HG03575 (cell line): Measurements from ENCODE around the gene BAD.

Experiments used
- ATAC-seq: cut with Tn5 transposase; IDR thresholded peaks from one replicate; pipeline ENCODE4 v1.9.1; 2021; ENCODE audit not compliant: unreplicated experiment, insufficient number of reproducible peaks, low FRiP score; ENCODE audit errors: extremely low read depth

BAD gene

DNA sequence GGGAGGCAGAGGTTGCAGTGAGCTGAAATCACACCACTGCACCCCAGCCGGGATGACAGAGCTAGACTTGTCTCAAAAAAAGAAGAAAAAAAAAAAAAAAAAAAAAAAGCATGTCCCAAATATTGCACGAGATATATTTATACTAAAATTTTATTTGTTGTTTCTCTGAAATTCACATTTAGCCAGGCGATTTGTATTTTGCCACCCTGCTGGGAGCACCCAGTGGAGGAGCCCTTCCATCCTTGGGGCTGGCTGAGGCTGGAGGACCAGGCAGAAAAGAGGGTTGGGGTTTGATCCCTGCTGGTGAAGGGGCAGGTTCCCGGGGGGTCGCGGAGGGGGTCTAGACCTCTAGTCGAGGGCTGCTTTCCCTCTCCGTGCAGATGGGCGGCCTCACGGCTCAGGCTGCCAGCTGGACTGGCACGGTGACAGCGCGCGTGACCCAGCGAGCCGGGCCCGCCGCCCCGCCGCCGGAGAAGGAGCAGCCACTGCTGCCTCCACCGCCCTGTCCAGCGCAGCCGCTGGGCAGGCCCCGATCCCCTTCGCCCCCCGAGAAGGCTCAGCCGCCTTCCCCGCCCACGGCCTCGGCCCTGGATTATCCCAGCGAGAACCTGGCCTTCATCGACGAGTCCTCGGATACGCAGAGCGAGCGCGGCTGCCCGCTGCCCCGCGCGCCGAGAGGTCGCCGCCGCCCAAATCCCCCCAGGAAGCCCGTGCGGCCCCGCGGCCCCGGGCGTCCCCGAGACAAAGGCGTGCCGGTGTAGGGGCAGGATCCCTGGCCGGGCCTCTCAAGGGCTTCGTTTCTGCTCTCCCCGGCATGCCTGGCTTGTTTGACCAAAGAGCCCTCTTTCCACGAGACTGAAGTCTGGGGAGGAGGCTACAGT lies 14.7 kb upstream of the BAD start:
- ATAC-seq: no peak

GRCh38 chr11:64297699-64298358 lies 13.4 kb upstream of the BAD start:
- no peak for ATAC-seq

DNA sequence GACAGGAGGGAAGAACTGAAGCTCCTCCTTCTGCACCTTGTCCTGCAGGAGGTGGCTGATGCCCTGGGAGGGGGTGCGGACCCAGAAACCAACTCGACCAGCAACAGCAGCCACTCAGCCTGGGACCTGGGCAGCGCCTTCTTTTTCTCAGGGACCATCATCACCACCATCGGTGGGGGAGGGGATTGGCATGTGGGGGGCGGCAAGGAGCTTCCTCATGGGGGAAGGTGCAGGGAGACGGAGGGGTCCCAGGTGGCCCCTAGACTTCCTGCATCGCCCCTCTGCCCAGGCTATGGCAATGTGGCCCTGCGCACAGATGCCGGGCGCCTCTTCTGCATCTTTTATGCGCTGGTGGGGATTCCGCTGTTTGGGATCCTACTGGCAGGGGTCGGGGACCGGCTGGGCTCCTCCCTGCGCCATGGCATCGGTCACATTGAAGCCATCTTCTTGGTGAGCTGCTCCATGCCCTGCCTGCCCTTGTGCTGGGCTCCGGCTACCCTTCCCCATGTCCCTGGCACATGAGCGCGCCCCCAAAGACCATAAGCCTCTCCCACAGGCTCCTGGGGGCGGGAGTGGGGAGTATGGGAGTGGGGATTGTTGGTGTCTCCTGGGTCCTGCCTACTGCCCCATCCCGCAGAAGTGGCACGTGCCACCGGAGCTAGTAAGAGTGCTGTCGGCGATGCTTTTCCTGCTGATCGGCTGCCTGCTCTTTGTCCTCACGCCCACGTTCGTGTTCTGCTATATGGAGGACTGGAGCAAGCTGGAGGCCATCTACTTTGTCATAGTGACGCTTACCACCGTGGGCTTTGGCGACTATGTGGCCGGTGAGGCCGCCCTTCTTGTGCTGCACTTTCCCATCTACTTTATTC lies 12.6 kb upstream of the BAD start:
- ATAC-seq: no peak

GRCh38 chr11:64296236-64296635 lies 11.8 kb upstream of the BAD start:
- no peak for ATAC-seq

DNA sequence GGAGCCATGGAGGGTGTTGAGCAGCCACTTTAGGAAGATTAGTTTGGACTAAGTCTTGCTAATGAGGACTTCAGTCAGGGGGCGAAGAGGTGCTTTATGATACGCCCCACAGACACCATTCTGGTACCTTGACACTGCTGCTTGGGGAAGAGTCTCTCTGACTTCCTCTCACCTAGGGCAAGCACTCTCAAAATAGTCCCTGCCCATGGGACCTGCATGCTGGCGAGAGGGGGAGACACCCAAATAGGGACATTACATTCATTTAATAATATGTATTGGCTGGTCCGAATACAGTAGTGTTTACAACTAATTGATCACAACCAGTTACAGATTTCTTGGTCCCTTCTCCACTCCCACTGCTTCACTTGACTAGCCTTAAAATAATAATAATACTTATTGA lies 11.3 kb upstream of the BAD start:
- ATAC-seq: no peak

- no peak for ATAC-seq
Measured at GRCh38 chr11:64294774-64295173, 10.3 kb upstream of the BAD start.

DNA sequence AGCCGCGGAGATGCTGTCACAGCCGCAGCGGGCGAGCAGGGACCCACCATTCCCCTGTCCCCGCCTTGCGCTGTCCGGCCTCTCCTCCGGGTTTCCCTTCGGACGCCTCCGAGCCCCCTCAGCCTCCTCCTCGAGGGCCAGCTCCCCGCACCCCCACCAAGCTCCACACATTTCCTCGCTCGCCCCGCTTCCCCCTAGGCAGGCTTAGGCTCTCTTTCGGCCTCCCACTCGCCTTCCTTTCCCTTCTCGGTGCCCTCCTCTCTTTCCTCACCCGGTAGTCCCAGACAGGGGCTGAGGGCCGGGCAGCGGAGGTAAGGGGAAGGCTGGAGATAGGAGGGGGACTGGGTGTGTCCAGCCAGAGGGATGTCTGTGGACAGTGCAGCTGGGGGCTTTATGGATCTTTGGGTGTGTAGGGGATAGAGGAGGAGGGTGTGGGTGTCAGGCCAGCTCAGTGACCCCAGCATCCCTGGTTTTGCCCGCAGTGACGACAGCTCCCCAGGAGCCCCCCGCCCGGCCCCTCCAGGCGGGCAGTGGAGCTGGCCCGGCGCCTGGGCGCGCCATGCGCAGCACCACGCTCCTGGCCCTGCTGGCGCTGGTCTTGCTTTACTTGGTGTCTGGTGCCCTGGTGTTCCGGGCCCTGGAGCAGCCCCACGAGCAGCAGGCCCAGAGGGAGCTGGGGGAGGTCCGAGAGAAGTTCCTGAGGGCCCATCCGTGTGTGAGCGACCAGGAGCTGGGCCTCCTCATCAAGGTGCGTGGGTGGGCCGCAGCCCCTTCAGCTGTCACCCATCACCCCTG lies 8.2 kb upstream of the BAD start:
- ATAC-seq: no peak

GRCh38 chr11:64291752-64292459 lies 7.4 kb upstream of the BAD start:
- ATAC-seq: no peak

- ATAC-seq: no peak
Measured at GRCh38 chr11:64291262-64291751, 6.8 kb upstream of the BAD start, which contains the start of gene KCNK4. Gene KCNK4 (plus strand): TSS chr11:64291302. CDS start chr11:64293019, 1,717 bp downstream.

DNA sequence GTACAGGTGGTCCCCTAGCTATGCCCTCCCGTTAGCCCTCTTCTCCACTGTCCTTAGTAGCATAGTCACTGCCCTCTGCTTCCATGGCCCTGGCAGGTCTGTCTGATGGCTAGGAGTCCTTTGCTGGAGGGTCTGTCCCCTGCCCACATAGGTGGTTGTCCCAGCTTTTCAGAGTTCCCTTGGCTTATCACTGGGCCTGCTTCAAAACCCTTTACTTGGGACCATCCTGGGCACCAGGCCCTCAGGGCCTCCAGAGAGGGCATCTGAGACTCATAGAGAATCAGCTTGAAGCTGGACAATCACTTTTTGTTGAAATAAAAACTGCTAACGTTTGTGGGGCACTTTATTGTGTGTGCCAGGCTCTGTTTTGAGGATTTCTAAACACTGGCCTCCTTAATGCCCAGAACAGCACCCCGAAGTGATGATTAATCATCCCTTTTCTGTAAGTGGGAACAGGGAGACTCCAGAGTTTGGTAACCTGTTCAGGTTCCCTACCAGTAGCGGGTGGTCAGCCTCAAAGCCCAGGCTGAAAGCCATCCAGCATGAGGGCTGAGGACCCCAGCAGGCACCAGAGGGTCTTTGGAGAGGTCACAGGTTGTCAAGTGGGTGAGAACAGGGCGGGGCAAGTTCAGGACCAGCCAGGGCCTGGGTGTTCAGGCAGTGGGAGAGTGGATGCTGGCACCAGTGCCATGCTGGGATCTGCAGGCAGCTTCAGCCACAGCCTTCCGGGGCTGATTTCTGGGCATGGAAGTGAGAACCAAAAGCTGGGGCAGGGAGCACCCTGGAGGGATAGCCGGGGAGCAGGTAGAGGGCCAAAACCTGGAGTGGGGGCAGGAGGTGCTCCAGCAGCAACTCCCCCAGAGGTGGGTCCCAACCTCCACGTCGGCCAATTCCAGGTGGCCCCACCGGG lies 6.1 kb upstream of the BAD start:
- no peak for ATAC-seq

- no peak for ATAC-seq
Measured at GRCh38 chr11:64289002-64289564, 4.6 kb upstream of the BAD start.

DNA sequence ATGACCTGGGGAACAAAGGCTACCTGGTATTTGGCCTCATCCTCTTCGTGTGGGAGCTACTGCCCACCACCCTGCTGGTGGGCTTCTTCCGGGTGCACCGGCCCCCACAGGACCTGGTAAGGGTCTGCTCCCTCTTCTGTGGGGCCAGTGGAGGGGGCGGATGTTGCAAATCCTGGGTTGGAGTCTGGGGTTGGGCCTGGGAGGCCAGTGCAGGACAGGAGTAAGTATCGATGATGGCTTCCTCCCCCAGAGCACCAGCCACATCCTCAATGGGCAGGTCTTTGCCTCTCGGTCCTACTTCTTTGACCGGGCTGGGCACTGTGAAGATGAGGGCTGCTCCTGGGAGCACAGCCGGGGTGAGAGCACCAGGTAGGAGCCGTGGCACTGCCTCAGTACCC lies 3.9 kb upstream of the BAD start:
- ATAC-seq: no peak

GRCh38 chr11:64287676-64288352 lies 3.3 kb upstream of the BAD start:
- no peak for ATAC-seq

DNA sequence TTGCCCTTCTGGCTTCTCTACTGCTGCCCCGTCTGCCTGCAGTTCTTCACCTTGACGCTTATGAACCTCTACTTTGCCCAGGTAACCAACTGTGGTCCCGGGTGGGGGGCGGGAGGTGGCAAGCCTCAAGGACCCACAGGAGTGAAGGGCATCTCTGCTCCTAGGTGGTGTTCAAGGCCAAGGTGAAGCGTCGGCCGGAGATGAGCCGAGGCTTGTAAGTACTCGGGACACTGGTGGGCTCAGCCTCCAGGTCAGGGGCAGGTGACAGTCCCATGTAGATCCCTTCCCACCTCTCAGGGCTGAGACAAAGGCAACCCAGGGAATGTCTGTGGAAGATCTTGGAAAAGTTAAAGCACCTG lies 2.3 kb upstream of the BAD start:
- no peak for ATAC-seq

- no peak for ATAC-seq
Measured at GRCh38 chr11:64285885-64286800, 1.7 kb upstream of the BAD start.
